ENCODE measurements around the gene NHLRC2. TPM values are rescaled to one million over a fixed set of nuclear protein-coding genes. Genes with fewer than 3 reads are reported as not detected.
A peak's percentile ranks its signal among the peaks of the same experiment; 100 is the strongest.

NHLRC2 gene
- total RNA-seq, 1 donor from 2014 or later: 20.4 TPM

DNA sequence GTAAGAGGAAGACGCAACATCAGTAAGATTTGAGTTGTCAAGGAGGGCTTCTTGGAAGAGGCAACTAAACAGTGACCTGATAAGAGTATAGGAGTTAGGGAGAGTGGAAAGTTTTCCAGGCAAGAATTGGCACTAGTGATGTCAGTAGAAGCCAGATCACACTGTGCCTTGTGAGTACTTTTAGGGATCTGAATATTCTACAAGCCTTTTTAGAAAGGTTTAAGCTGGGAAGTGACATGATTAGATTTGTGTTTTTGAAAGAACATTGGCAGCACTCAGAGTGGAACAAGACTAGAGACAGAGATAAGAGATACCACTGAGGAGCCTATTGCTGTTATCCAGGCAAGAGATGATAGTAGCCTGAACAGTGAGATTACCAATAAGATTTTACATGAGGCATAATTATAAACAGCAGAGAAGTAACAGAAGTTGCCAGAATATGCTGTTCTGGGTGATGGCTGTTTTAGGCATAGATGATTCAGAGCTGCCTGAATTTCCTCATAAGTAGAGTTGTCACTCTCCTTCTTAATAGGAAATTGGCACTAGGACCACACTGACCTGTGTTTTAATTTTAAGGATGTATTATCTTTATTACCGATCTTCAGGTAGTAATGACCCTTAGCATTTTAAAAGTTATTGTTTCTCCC, 45.6 kb downstream of the NHLRC2 start:
- DNase-seq (ENCODE audit: low spot score in 2 of 2): no peak

DNA sequence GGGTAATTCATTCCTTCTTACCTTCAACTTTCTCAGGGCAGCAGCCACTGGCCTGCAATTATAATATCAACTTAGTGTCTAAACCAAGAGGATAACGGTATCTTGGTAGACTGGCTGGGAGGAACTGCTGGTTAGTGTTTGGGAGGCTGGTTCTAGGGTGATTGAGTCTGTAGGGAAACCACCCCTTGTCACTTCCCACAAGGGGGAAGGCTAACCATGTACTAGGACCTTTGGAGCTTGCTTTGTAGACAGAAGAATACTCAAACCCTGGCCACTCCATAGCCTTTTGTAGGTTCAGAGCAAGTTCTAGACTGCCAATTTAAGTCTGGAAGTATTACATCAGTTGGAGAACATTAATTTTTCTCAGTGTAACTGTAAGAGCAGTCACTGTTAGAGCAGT, 51.3 kb downstream of the NHLRC2 start:
- DNase-seq (ENCODE audit: low spot score in 2 of 2) (no peak), FAIRE-seq (no peak)

More for the DNA sequence above, 45.6 kb downstream of the NHLRC2 start:
- FAIRE-seq: no peak

DNA sequence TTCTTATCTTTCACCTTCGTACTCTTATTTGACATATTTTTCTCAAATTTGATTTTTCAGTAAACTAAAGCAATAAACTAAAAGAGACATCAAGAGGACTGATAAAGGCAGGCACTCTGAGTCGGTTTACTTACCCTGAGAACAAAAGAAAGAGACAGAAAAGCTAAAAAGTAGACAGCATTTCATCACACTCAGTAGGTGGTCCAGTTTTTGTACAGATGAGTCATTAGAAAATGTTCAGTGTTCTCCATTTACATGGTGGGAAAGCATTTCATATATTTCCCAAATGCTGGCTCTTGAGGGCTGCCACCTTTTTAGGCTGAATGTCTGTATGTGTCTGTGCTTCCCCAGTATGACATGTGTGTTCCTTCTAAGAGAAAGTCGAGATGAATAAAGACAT, 52.7 kb downstream of the NHLRC2 start:
- no peak for DNase-seq (ENCODE audit: low spot score in 2 of 2)
- no peak for FAIRE-seq

DNA sequence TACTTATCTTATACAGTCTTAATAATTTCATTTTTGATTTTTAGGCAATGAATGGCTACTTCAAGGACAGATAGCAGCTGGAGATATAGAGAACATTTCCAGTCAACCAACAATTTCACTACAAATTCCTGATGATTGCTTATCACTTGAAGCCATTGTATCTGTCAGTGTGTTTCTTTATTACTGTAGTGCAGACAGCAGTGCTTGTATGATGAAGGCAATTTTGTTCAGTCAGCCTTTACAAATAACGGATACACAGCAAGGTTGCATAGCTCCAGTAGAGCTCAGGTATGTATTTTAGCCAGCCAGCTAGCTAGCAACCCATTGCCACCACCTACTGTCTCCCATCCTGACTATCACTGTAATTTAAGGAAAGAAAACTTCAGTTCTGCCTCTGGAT, 53.8 kb downstream of the NHLRC2 start:
- FAIRE-seq (no peak), DNase-seq (ENCODE audit: low spot score in 2 of 2) (no peak)

DNA sequence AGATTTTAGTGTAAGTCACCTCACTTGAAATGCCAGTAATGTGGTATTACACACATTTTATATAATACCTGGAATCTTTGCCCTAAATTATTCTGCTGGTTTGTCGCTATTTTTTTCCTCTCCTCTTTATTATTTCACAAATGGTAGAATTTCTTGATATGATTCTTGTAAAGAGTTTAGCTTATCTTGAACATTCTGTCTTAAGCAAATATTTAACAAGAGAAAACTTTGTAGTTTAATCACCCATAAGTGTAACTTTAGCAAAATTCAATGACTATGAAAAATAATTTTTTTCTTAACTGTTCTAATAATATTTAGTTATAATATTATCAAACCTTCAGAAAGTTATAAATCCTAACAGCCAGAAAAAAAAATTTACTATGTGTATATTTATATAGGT, 56.7 kb downstream of the NHLRC2 start:
- DNase-seq (ENCODE audit: low spot score in 2 of 2) (no peak), FAIRE-seq (peak; percentile 92)

DNA sequence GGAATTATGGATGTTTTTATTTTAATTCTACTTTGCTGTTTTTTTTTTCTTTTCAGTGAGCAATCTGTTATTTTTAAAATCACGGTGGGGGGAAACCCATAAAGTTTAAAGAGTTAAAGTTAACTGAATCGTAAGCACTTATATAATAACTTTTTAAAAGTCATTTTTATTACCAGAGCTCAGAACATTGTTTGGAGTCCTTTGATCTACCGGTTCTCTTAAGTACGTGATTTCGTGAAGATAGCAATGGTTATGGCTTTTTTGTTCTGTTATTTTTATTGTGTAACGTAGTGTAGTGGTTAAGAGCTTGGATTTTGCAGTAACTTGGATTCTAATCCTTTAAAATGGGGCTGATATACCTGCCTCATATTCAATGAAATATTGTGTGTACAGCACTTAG, 57.4 kb downstream of the NHLRC2 start:
- FAIRE-seq: peak; percentile 6

DNA sequence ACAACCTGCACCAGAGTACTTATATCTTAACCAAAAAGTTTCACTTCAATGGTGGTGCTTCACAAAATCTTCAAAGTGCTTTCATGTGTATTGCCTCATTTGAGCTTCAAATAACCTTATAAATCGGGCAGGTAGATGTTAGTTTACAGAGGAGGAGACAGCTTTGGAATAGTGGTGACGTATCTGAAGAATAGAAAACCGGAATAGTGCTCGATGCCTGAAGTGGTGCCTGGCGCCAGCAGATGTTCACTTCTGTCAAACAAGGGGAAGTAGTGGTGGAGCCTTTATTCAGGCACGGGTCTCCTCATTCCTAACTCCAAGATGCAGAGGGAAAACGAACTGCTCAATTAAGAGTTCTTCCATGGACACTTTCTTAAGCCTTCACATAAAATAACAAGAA, 58.1 kb downstream of the NHLRC2 start:
- FAIRE-seq: no peak
- no peak for DNase-seq (ENCODE audit: low spot score in 2 of 2)

More for the DNA sequence above, 57.4 kb downstream of the NHLRC2 start:
- DNase-seq (ENCODE audit: low spot score in 2 of 2): no peak

DNA sequence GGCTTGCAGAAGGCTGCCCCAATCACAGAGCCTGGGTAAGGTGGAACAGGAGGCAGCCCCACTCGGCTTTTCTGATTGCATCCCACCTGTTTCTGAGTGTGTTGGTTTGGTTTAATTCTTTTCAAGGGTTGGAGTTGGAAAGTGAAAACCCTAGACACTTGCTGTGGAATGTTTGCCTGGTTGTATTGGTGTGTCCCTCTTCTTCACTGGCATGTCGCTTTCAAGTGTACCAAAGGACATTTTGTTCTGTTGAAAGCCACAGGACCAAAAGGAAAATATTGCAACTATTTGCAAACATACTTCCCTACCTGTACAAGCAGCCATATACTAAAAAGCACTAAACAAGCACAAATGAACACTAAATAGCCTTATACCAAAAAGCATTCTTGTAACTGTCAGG, 60.5 kb downstream of the NHLRC2 start:
- no peak for FAIRE-seq
- no peak for DNase-seq (ENCODE audit: low spot score in 2 of 2)

DNA sequence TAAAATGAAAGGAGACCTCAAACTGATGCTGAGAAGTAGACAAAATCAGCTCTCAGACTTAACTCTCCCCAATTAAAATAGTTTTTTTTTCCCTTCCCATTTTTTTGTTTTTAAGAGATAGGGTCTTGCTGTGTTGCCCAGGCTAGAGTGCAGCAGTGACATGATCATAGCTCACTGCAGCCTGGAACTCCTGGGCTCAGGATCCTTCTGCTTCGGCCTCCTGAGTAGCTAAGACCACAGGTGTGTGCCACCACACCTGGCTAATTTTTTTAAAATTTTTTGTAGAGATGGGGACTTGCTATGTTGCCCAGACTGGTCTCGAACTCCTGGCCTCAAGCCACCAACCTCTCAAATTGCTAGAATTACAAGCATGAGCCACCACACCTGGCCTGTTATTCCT, 61.1 kb downstream of the NHLRC2 start:
- no peak for FAIRE-seq

DNA sequence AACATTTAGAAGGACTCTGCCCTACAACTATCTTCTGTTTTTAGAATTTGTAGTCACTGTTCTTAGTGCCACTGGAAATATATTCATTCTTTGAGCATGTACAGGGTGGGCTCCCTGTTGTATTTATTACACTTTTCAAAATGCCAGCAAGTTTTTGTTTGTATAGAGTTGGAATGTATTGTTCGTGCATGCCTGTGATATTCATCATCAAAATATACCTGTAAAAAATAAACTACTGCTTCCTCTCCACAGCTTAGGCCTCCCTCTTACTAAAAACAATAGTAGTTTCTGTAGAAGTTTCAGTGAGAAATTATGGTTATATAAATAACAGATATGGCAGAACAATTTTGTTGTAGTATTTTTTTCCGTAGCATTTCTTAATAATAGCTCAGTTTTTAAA, 61.6 kb downstream of the NHLRC2 start:
- DNase-seq (ENCODE audit: low spot score in 2 of 2) (no peak), FAIRE-seq (no peak)

More for the DNA sequence above, 61.1 kb downstream of the NHLRC2 start:
- no peak for DNase-seq (ENCODE audit: low spot score in 2 of 2)

DNA sequence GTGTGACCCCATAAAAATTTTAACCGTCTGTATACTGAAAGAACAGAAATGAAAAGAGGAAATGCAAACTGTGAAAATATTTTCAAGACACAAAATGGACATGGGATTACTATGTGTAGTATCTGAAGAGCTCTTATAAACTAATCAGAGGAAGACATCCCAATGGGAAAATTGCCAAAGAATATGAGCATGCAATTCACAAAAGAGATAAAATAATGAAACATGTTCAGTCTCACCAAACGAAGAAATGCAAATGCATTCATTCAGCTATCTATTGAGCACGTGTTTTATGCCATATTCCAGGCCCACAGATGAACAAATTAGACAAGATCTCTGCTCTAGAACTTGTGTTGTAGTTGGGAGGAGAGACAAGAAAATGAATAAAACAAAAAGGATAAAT, 63.2 kb downstream of the NHLRC2 start:
- DNase-seq (ENCODE audit: low spot score in 2 of 2) (no peak), FAIRE-seq (no peak)

DNA sequence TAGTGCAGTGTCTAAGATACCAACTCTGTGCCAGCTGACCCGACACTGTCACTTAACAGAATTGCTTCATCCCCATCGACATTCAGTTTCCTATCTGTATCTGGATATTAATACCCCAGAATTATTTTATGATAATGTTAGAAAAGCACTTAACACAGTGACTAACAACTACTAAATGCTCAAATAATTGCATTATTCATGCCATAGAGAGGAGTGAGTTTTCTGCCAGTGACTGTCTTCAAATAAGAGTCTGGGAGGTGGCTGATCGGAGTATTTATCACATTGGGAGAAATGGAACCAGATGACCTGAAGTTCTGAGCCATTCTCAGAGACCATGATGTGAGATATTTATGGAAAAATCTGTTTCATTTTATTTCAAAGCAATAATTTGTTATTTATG, 65.7 kb downstream of the NHLRC2 start:
- no peak for DNase-seq (ENCODE audit: low spot score in 2 of 2)
- no peak for FAIRE-seq

DNA sequence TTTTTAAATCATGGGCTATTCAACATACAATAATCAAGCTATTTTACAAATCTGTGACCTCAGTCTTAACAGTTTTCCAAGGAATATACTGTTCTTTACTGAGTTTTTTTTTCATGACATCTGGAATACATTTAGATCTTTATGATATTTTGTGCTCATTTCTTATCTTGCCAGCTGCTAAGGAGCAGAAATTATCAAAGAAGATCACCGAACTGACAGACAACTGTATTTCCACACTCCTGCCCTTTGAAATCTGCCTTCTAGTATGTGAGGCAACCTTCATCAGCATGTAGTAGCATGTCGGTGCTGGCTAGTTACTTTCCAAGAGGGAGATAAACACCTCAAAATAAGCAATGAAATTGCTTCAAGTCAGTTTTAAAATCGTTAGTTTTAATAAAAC, 66.4 kb downstream of the NHLRC2 start:
- DNase-seq (ENCODE audit: low spot score in 2 of 2): no peak

DNA sequence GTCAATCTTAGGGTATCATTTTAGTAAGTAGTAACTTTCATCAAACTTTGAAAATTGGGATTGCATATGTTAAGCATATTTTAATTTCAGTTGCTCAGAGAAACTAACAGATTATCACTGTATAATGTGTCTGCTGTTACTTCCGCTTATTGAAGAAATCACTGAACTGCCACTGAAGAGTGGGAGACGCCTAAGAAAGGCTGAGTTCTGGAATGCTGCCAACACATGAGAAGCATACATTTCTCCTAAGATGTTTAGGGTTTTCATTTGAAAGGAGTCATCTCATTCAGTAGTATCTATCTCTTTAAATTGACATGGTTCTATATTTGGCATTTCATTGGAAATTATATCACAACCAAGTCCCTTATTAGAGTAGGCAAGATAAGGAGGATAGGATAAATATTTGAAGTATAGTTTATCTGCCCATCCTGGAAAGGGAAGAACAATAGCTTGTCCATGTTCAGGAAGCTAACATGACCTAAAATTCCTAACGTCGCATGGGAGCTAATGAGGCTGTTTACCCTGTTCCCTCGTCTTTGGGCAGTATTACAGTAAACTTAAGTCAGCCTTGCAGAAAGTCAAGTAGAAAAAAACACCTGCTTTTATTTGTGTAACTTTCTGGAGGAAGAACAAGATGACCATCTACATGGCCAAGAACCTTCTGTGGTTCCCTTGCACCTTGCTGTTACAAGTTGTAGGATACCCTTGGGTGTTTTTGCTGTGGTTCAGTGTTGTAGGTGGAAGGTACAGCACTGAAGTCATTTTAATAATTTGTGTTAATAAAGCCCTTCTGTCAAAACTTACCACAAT, 67.3 kb downstream of the NHLRC2 start:
- FAIRE-seq (no peak), DNase-seq (ENCODE audit: low spot score in 2 of 2) (no peak)

More for the DNA sequence above, 66.4 kb downstream of the NHLRC2 start:
- FAIRE-seq: no peak

DNA sequence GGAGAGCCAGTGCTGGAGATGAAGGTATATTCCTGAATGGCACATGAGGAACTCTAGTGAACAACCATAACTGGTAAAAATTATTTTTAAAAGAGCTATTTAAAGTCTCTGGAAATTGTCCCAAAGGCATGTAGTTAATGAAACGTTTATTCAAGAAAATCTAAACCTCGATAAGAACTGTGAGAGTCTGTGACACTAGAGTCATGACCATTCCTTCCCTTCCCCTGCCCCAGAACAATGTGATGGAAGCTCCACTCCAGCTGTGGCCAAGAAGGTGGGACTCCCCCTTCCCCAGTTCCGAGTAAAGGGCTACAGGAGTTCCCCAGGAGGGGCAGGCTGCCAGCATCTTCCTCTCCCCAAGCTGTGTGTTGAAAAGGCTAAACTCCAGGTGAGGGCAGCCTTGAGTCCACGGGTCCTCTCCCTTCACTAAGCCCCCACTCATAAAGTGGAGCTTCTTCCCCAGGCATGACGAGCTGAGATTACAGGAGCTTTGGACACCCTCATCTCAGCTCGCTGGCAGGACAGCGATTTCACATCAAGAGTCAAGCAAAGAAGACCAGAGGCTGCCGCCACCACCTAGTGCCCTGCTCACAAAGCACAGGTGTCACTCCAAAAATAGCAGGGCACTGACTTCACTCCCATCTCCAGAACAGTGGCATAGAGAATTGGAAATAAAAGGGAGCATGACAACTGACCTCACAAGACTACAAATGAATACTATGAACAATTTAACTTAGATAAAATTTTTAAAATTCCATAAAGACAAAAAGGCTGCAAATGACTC, 68.5 kb downstream of the NHLRC2 start:
- no peak for DNase-seq (ENCODE audit: low spot score in 2 of 2)
- no peak for FAIRE-seq

DNA sequence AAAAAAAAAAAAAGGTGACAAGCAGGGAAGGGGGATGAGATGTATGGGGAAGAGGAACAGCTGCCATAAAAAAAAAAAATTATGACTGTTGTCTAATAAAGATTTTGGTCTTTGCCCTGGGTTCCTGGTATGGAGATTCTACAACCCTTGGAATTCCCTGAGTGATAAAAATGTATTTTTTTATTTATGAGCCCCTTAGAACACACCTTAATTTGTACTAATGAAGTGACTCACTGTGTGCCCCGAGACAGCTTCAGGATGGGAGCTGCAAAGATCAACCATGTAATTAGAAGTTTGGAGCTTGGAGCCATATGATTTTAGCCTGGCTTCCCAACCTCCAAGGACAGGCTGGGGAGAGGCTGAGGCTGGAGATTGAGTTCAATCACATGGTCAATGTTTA, 69.7 kb downstream of the NHLRC2 start:
- no peak for DNase-seq (ENCODE audit: low spot score in 2 of 2)
- FAIRE-seq: no peak

DNA sequence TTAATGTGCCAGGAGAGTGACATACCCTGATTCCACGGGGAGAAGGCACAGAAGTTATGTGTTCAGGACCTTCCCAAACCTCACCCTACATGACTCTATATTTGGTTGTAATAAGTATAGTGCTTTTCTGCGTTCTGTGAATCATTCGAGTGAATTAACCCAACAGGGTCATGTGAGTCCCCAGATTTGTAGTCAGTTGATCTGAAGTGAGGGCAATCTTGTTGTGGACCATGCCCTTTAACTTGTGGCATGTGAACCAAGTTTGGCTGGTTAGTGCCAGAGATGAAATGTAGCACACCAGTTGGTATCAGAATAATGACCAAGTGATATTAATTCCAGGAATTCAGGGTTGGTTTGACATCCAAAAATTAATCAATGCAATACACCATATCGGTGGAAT, 70.2 kb downstream of the NHLRC2 start:
- FAIRE-seq: no peak
- DNase-seq (ENCODE audit: low spot score in 2 of 2): no peak

DNA sequence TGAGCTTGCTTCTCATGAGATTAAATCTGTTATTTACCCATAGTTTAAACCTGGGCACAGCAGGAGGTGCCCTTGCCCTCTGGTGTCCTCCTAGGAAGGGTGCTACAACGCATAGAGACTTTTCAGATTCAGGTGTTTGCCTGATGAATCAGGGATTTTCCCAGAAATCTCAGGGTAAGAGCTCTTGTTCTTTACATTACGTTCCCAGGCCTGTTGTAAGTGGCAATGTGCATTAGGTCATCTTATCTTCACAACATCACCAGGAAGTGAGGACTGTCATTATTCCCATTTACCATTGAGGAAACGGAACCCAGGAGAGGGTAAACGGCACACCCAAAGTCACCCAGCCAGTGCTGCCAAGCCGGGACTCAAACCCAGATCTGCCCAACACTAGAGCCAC, 73.0 kb downstream of the NHLRC2 start:
- FAIRE-seq: no peak

DNA sequence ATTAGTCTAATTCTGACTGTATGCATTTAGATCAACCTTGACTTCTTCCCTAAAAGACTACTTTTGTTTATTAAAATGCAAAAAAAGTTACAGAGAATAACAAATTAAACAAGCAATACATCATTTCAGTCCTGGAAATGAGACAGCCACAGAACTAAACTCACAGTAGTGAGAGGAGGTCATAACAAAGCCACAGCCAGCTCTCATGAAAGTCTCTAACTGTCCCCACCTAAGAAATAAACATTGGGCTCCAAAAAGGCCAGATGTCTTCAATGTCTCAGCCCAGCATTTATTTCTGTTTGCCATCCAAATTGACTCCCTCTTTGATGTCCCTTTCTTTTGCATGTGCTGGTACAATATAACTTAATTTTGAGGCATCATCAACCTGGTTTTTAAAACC, 74.4 kb downstream of the NHLRC2 start:
- no peak for FAIRE-seq
- no peak for DNase-seq (ENCODE audit: low spot score in 2 of 2)

More for the DNA sequence above, 73.0 kb downstream of the NHLRC2 start:
- DNase-seq (ENCODE audit: low spot score in 2 of 2): no peak

DNA sequence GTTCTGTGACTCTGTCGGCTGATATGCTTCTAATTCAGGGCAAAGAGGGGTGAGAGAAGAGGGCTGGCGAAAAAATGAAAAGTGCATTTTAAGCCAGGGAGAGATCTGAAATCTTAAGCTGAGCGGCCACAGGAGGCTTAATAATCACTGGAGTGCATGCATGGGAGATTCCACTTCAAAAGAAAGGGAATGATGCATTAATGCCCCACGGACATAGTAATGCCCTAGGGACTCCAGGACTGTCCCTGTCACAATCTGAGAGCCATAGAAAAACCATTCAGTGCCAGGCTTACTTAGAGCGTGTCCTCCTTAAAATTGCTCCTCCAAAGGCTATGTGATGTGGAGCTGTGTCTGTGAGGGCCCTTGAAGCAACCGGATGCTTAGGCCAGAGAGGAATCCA, 75.1 kb downstream of the NHLRC2 start:
- DNase-seq (ENCODE audit: low spot score in 2 of 2) (no peak), FAIRE-seq (no peak)

DNA sequence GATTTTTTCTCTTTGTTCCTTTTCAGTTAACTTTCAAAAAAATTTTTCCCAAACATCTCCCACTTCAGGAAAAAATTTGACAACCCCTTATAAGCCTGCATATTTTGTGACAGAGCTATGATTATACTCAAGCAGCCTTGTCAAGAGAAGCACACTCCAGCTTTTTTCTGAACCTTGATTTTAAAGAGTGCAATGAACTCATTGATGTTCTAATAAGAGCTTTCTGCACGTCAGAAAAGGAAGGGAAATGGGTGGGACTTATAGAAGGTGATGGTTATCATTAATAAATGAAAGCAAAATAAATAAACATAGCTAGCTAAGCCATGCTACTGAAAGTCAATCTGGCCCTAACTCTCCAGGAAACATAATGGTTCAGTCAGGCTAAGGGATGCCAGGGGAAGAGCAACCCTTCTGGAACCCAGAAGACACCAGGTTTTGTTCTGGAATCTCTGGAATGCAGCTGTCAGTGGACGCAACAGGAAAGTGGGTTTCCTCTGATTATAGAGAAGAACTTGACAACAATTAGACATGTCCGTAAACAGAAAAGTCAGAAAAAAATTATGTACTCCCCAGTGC, 76.1 kb downstream of the NHLRC2 start:
- no peak for FAIRE-seq
- DNase-seq (ENCODE audit: low spot score in 2 of 2): no peak

Measured in frontal cortex (tissue), 4 donors.